ENCODE results near the gene CNNM2. TPM values are rescaled to one million over a fixed set of nuclear protein-coding genes. Genes with fewer than 3 reads are reported as not detected.

CNNM2 gene
- polyA plus RNA-seq, 1 of the 3 experiments (the other 2 are of a cell fraction): 4.0 TPM

GRCh38 chr10:102872163-102872562 lies 45.9 kb upstream of the CNNM2 start (continued):
- TF ChIP-seq REST (IDR thresholded peaks at IDR 0.05; ENCODE audit: low read depth, low read length): no peak
- TF ChIP-seq RFX5 (IDR thresholded peaks at IDR 0.05; ENCODE audit: low read length): no peak
- TF ChIP-seq RXRA (IDR thresholded peaks at IDR 0.05; ENCODE audit: borderline replicate concordance, low read depth): no peak
- no peak for TF ChIP-seq JUND (IDR thresholded peaks at IDR 0.05)
- TF ChIP-seq EZH2phosphoT487 (IDR thresholded peaks at IDR 0.05; ENCODE audit: borderline replicate concordance, low read depth): no peak

GRCh38 chr10:102876747-102877153 lies 41.3 kb upstream of the CNNM2 start:
- TF ChIP-seq CTCF (IDR thresholded peaks at IDR 0.05) (no peak), ELF1 (IDR thresholded peaks at IDR 0.05) (no peak), TCF12 (IDR thresholded peaks at IDR 0.05) (no peak), CHD2 (IDR thresholded peaks at IDR 0.05; ENCODE audit: low read length, partially characterized antibody) (no peak), GATA2 (CRISPR knock-in tag; IDR thresholded peaks at IDR 0.05) (no peak), RXRA (IDR thresholded peaks at IDR 0.05; ENCODE audit: borderline replicate concordance, low read depth) (no peak), FOSL2 (IDR thresholded peaks at IDR 0.05; ENCODE audit: borderline replicate concordance, low read depth) (no peak), JUND (IDR thresholded peaks at IDR 0.05) (no peak), MAX (IDR thresholded peaks at IDR 0.05; ENCODE audit: low read depth) (no peak)
- Histone ChIP-seq H4K20me1 (ENCODE audit: insufficient read depth) (no peaks in the 10 kb centered on the region), H3K27me3 (ENCODE audit: insufficient read depth) (no peaks in the 10 kb centered on the region), H3K4me2 (no peak overlapping the region), H3K36me3 (replicated peaks in 1 of 2; ENCODE audit: control insufficient read depth in 1 of 2, insufficient read depth in 2 of 2, low read length in 1 of 2) (peaks cover 10 to 14% of the 10 kb centered on the region in 2 experiments), H3K9me3 (no peaks in the 10 kb centered on the region), H3K4me3 (ENCODE audit: low read depth in 2 of 2, low read length in 1 of 2) (no peak overlapping the region), H3K4me1 (ENCODE audit: control insufficient read depth in 1 of 2, insufficient read depth in 2 of 2, low read depth in 1 of 2, low read length in 1 of 2) (no peaks in the 10 kb centered on the region), H3K9ac (no peak overlapping the region), H3K27ac (ENCODE audit: low read depth in 2 of 2, low read length in 1 of 2) (no peak overlapping the region), H3K9me2 (no peaks in the 10 kb centered on the region), H3F3A (replicated peaks; ENCODE audit: insufficient read depth) (no peaks in the 10 kb centered on the region), H3K79me2 (ENCODE audit: insufficient read depth) (no peaks in the 10 kb centered on the region), H2AFZ (ENCODE audit: low read depth) (no peak overlapping the region)
- WGBS (ENCODE audit: low lambda C conversion rate): 95% methylated on average over 2 of the region's 2 CpGs
- DNase-seq: no peak
- ChIA-PET POLR2A (no interaction called here), CTCF (interaction anchor here (1.2 kb wide), 1 partner anchor 41 kb away, joined by 3 read pairs; the partner anchor contains the start of gene CNNM2)

Data from SK-N-SH (cell line).